Panc1 (cell line): Measurements from ENCODE around the gene GMDS. TPM values are rescaled to one million over a fixed set of nuclear protein-coding genes. Genes with fewer than 3 reads are reported as not detected.

Experiments
- ATAC-seq: fragments of 200-7000 bp; cut with Tn5 transposase; 2 replicates; pipeline ENCODE4 v1.9.1; 2020; ENCODE audit warnings: mild to moderate bottlenecking, moderate library complexity
- BruUV-seq: library from RNA; stranded (reverse); fragments of 400-500 nt; replicated peaks from 2 replicates; lab custom pipeline; 2021; lab: Mats Ljungman, UMichigan
- CTCF ChIA-PET: fragments of 300-600 bp; sonication (Branson Sonifier 250); formaldehyde crosslinking; loops from one replicate; lab custom pipeline; 2022; ENCODE audit warnings: antibody characterized with exemption; lab: Charles Lee
- POLR2A ChIA-PET: fragments of 300-600 bp; sonication (Branson Sonifier 250); formaldehyde crosslinking; loops from one replicate; lab custom pipeline; 2022; ENCODE audit warnings: antibody characterized with exemption; lab: Charles Lee
- DNase-seq: peaks from one replicate; pipeline ENCODE4 v3.0.0-alpha.2; 2010; ENCODE audit warnings: low read depth, low spot score
- H3K27ac ChIP-seq: 2 replicates; pipeline ENCODE4 v1.5.1; 2011; ENCODE audit warnings: mild to moderate bottlenecking, low read length, inconsistent platforms
- H3K27me3 ChIP-seq: fragments of 200-500 bp; sonication (Bioruptor generic); 2 replicates; pipeline ENCODE4 v1.6.0; 2014; ENCODE audit warnings: low read length, inconsistent platforms; ENCODE audit not compliant: control insufficient read depth, insufficient read depth
- H3K36me3 ChIP-seq: fragments of 200-500 bp; sonication (Bioruptor generic); 2 replicates; pipeline ENCODE4 v1.5.1; 2014; ENCODE audit warnings: inconsistent platforms, mild to moderate bottlenecking, low read length, moderate library complexity; ENCODE audit not compliant: control insufficient read depth, insufficient read depth
- H3K4me1 ChIP-seq: 2 replicates; pipeline ENCODE4 v1.5.1; 2011; ENCODE audit warnings: inconsistent platforms, mild to moderate bottlenecking, low read length, moderate library complexity; ENCODE audit not compliant: control insufficient read depth, insufficient read depth
- H3K4me3 ChIP-seq, 2 experiments: 2 replicates each; pipeline ENCODE4 v1.5.1; 2011 to 2012; ENCODE audit warnings: low read depth in 2 of 2, low read length in 2 of 2, mild to moderate bottlenecking in 2 of 2, inconsistent platforms in 1 of 2, moderate library complexity in 1 of 2
- H3K9me3 ChIP-seq: fragments of 200-500 bp; sonication (Bioruptor generic); 2 replicates; pipeline ENCODE4 v1.5.1; 2014; ENCODE audit warnings: low read depth, mild to moderate bottlenecking, inconsistent platforms, low read length, moderate library complexity; ENCODE audit not compliant: control insufficient read depth, insufficient read depth
- CTCF ChIP-seq: fragments of 450-650 bp; IDR thresholded peaks from 2 replicates; pipeline ENCODE4 v1.5.1; 2017; ENCODE audit warnings: mild to moderate bottlenecking
- POLR2AphosphoS5 ChIP-seq: IDR thresholded peaks from 2 replicates; pipeline ENCODE4 v1.6.1; 2012; ENCODE audit warnings: mild to moderate bottlenecking, low read depth, low read length, moderate library complexity
- REST ChIP-seq, 2 experiments: IDR thresholded peaks; 2 replicates each; pipeline ENCODE4 v1.6.1; 2011 to 2012; ENCODE audit warnings: low read depth in 2 of 2, control low read depth in 1 of 2, low read length in 1 of 2, mild to moderate bottlenecking in 1 of 2, moderate library complexity in 1 of 2; ENCODE audit not compliant: insufficient read depth in 1 of 2
- SIN3A ChIP-seq: IDR thresholded peaks from 2 replicates; pipeline ENCODE4 v1.6.1; 2012; ENCODE audit warnings: low read depth, mild to moderate bottlenecking, low read length, moderate library complexity, borderline replicate concordance; ENCODE audit not compliant: insufficient read depth
- TCF7L2 ChIP-seq: IDR thresholded peaks from 2 replicates; pipeline ENCODE4 v1.6.1; 2011; ENCODE audit warnings: mild to moderate bottlenecking, low read depth, low read length, inconsistent platforms
- in situ Hi-C: cut with HindIII; loops from 2 replicates; pipeline ENCODE4 v1.10.0; 2016; ENCODE audit warnings: low sequenced_read_pairs, low pct_unique_long_range_greater_than_20kb
- intact Hi-C: fragments of 100-400 bp; cut with micrococcal nuclease; formaldehyde crosslinking; loops from one replicate; pipeline ENCODE4 v1.10.0; 2022; ENCODE audit not compliant: unreplicated experiment
- total RNA-seq: library from RNA; stranded (reverse); gene quantifications from one replicate; pipeline ENCODE4 v1.2.1, GENCODE V29; 2021; ENCODE audit not compliant: unreplicated experiment

Gene GMDS
- total RNA-seq, 1 experiment from 2014 or later: 9.8 TPM

- in situ Hi-C loops: no loop called here
- no peak for ATAC-seq
Measured at GRCh38 chr6:1925743-1926430, 319.5 kb downstream of the GMDS start.

GRCh38 chr6:1923449-1923848 is 322.0 kb downstream of the GMDS start:
- Histone ChIP-seq H3K4me1 (no peaks in the 10 kb centered on the region), H3K27me3 (no peaks in the 10 kb centered on the region), H3K27ac (no peak overlapping the region), H3K9me3 (no peaks in the 10 kb centered on the region), H3K36me3 (no peaks in the 10 kb centered on the region), H3K4me3 (no peak overlapping the region)
- ChIA-PET POLR2A (no interaction called here), CTCF (no interaction called here)
- intact Hi-C loops: no loop called here
- no peak for DNase-seq
- TF ChIP-seq REST (IDR thresholded peaks at IDR 0.05; ENCODE audit: insufficient read depth in 1 of 2, low read depth in 2 of 2, low read length in 1 of 2) (no peak), SIN3A (no peak), CTCF (no peak), POLR2AphosphoS5 (no peak), TCF7L2 (no peak)
- in situ Hi-C loops: no loop called here
- BruUV-seq: no TSS peak
- no peak for ATAC-seq

More at GRCh38 chr6:1925743-1926430, 319.5 kb downstream of the GMDS start:
- H3K4me3 ChIP-seq: no peak overlapping the region
- POLR2A ChIA-PET: no interaction called here
- no TSS peak for BruUV-seq
- TF ChIP-seq POLR2AphosphoS5 (no peak), SIN3A (no peak), TCF7L2 (no peak), CTCF (no peak), REST (IDR thresholded peaks at IDR 0.05; ENCODE audit: insufficient read depth in 1 of 2, low read depth in 2 of 2, low read length in 1 of 2) (no peak)
- no peaks in the 10 kb centered on the region for H3K9me3 ChIP-seq
- H3K4me1 ChIP-seq: no peaks in the 10 kb centered on the region
- H3K27me3 ChIP-seq: no peaks in the 10 kb centered on the region
- H3K36me3 ChIP-seq: no peaks in the 10 kb centered on the region
- no peak overlapping the region for H3K27ac ChIP-seq
- CTCF ChIA-PET: no interaction called here
- intact Hi-C loops: no loop called here
- DNase-seq: no peak
